K562 (cell line): Measurements from ENCODE around the gene RNU6-9. TPM values are rescaled to one million over a fixed set of nuclear protein-coding genes. Genes with fewer than 3 reads are reported as not detected.

Source experiments
- ARID1B ChIP-seq: fragments of 450-650 bp; IDR thresholded peaks from 2 replicates; pipeline ENCODE4 v1.6.1; 2016; ENCODE audit warnings: antibody characterized with exemption, mild to moderate bottlenecking, inconsistent platforms
- CHD4 ChIP-seq: fragments of 200-600 bp; sonication (generic); IDR thresholded peaks from 3 replicates; pipeline ENCODE4 v1.6.1; 2012; ENCODE audit warnings: low read depth, mild to moderate bottlenecking, mixed read lengths, low read length, inconsistent platforms; ENCODE audit not compliant: insufficient read depth, insufficient replicate concordance, poor library complexity, severe bottlenecking
- ETS2 ChIP-seq: IDR thresholded peaks from 2 replicates; pipeline ENCODE4 v1.6.1; 2016; ENCODE audit warnings: borderline replicate concordance, missing genetic modification characterization, mild to moderate bottlenecking, moderate library complexity, missing compliant biosample characterization; ENCODE audit not compliant: poor library complexity, severe bottlenecking
- FOXK1 ChIP-seq: sonication (generic); formaldehyde crosslinking; IDR thresholded peaks from 2 replicates; pipeline ENCODE4 v1.8.0; 2022; ENCODE audit warnings: missing genetic modification reagents, mild to moderate bottlenecking, borderline replicate concordance
- JUND ChIP-seq, 2 experiments: IDR thresholded peaks; 2 replicates in 1 of 2; 3 replicates in 1 of 2; pipeline ENCODE4 v1.6.1; 2011; ENCODE audit warnings: borderline replicate concordance in 2 of 2, low read depth in 2 of 2, low read length in 2 of 2, improper control_type of control experiment in 1 of 2, missing biosample characterization in 1 of 2, missing genetic modification characterization in 1 of 2, missing genetic modification reagents in 1 of 2
- KDM1A ChIP-seq, 2 experiments: fragments of 450-650 bp; IDR thresholded peaks; 2 replicates each; pipeline ENCODE4 v1.6.1; 2016; ENCODE audit warnings: mild to moderate bottlenecking in 2 of 2
- MAZ ChIP-seq, 2 experiments: fragments of 450-650 bp in 1 of 2; sonication (generic) in 1 of 2; formaldehyde crosslinking; IDR thresholded peaks in 1 of 2; conservative IDR thresholded peaks in 1 of 2; 2 replicates each; pipeline versions ENCODE4 v1.4.0 to v1.5.0; 2020; ENCODE audit warnings: mild to moderate bottlenecking in 1 of 2, missing genetic modification reagents in 1 of 2
- PML ChIP-seq: IDR thresholded peaks from 2 replicates; pipeline ENCODE4 v1.6.1; 2012; ENCODE audit warnings: low read length, inconsistent platforms
- PPARD ChIP-seq: fragments of 250-450 bp; sonication (Bioruptor Pico); IDR thresholded peaks from 2 replicates; pipeline ENCODE4 v1.8.0; 2022; ENCODE audit warnings: inconsistent platforms, mild to moderate bottlenecking, moderate library complexity
- SMARCB1 ChIP-seq: IDR thresholded peaks from 2 replicates; pipeline ENCODE4 v1.6.1; 2011; ENCODE audit warnings: improper control_type of control experiment, low read depth; ENCODE audit not compliant: insufficient read length
- SREBF1 ChIP-seq: fragments of 150-350 bp; IDR thresholded peaks from 2 replicates; pipeline ENCODE4 v1.6.1; 2014; ENCODE audit warnings: antibody characterized with exemption, low read depth, low read length, borderline replicate concordance
- STAT5A ChIP-seq: IDR thresholded peaks from 2 replicates; pipeline ENCODE4 v1.6.1; 2012; ENCODE audit warnings: low read length, inconsistent platforms, borderline replicate concordance
- ZBED1 ChIP-seq: IDR thresholded peaks from 2 replicates; pipeline ENCODE4 v1.6.1; 2014
- ZFP36 ChIP-seq: fragments of 150-350 bp; IDR thresholded peaks from 2 replicates; pipeline ENCODE4 v1.6.1; 2018; ENCODE audit warnings: low read length, low read depth; ENCODE audit not compliant: partially characterized antibody
- ZKSCAN8 ChIP-seq: fragments of 200-800 bp; sonication (Bioruptor generic); IDR thresholded peaks from 2 replicates; pipeline ENCODE4 v1.6.1; 2016; ENCODE audit warnings: missing genetic modification characterization, missing compliant biosample characterization
- ZNF165 ChIP-seq: fragments of 250-450 bp; sonication (Bioruptor Pico); IDR thresholded peaks from 2 replicates; pipeline ENCODE4 v1.4.0; 2020; ENCODE audit warnings: borderline replicate concordance
- ZNF217 ChIP-seq: sonication (generic); formaldehyde crosslinking; IDR thresholded peaks from 2 replicates; pipeline ENCODE4 v1.8.0; 2022; ENCODE audit warnings: mild to moderate bottlenecking, missing genetic modification reagents
- ZNF3 ChIP-seq: fragments of 250-450 bp; sonication (Bioruptor Pico); IDR thresholded peaks from 2 replicates; pipeline ENCODE4 v1.5.0; 2021; ENCODE audit warnings: mild to moderate bottlenecking, moderate library complexity
- ZNF324 ChIP-seq: fragments of 250-450 bp; sonication (Bioruptor Pico); IDR thresholded peaks from 2 replicates; pipeline ENCODE4 v1.4.0; 2020; ENCODE audit warnings: mild to moderate bottlenecking
- ZNF57 ChIP-seq: fragments of 450-650 bp; formaldehyde crosslinking; IDR thresholded peaks from 2 replicates; pipeline ENCODE4 v1.4.0; 2020; ENCODE audit warnings: mild to moderate bottlenecking, moderate library complexity
- polyA plus RNA-seq, 8 experiments: library from polyadenylated mRNA; depleted of rRNA in 4 of 8; stranded (reverse) in 5 of 8; unstranded in 3 of 8; fragments of >200 nt; fragmentation: Nextera tagmentation in 2 of 8; fragmentation: Illumina TruSeq in 1 of 8; extraction: Ambion mirVana in 2 of 8; extraction: Trizol in 1 of 8; gene quantifications; 2 replicates each; pipeline versions ENCODE4 v1.2.1 to v1.2.3, GENCODE V29; 2011 to 2014; ENCODE audit warnings: inconsistent platforms in 1 of 8, missing spikeins in 1 of 8
- total RNA-seq, 7 experiments: library from RNA; depleted of rRNA in 6 of 7; stranded (reverse); fragments of >200 nt in 6 of 7; fragmentation: Illumina TruSeq in 2 of 7; extraction: Trizol in 2 of 7; gene quantifications; 2 replicates each; pipeline versions ENCODE4 v1.2.1 to v1.2.3, GENCODE V29; 2011 to 2021; ENCODE audit warnings: low replicate concordance in 1 of 7
- TF ChIP-seq, protein P1 (sequence below): fragments of 450-650 bp; formaldehyde crosslinking; IDR thresholded peaks from 2 replicates; pipeline ENCODE4 v1.4.0; 2022; ENCODE audit warnings: mild to moderate bottlenecking, moderate library complexity
- TF ChIP-seq, protein P2 (sequence below): sonication (generic); formaldehyde crosslinking; IDR thresholded peaks from 2 replicates; pipeline ENCODE4 v1.8.0; 2022; ENCODE audit warnings: missing genetic modification reagents, mild to moderate bottlenecking, moderate library complexity, borderline replicate concordance

RNU6-9 gene
- total and polyA plus RNA-seq, 9 of the 15 experiments (the other 6 are each of a cell fraction or from before 2014, with no cell fraction given), result not detected

DNA sequence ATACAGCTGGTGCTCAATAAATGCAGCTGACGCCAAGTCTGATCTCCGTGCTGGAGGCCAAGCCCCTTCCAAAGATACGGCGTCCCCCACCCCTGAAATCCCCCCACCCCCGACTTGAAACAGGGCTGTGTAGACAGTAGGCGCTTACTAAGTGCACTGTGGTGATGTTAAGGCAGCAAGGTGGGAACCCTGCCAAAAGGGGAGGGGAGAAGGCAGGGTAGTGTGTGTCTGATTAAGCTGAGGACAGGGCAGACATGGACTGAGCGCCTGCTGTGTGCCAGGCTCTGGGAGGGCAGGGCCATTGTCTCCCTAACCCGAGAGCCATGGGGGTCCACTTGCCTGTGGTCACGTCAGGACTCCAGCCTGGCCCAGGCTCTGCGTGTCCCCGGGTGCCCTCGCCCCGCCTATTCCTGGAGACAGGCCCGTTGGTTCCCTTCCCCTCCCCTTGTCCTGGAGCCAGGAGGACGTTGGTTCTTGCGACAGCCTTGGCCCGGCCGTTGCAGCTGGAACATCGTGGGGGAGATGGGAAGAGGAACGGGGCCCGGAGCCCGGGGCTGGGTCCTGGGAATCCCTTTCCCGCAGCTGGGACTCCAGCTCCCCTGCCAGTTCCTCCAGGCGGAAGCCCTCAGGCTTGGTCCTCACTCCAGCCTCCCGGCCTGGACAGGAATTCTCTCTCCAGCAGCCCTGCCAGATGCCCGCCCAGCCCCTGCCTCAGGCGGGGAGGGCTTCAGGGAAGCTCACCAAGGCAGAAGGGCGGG, 42.9 kb upstream of the RNU6-9 start (continued):
- TF ChIP-seq, protein P1, sequence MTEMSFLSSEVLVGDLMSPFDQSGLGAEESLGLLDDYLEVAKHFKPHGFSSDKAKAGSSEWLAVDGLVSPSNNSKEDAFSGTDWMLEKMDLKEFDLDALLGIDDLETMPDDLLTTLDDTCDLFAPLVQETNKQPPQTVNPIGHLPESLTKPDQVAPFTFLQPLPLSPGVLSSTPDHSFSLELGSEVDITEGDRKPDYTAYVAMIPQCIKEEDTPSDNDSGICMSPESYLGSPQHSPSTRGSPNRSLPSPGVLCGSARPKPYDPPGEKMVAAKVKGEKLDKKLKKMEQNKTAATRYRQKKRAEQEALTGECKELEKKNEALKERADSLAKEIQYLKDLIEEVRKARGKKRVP (CRISPR knock-in tag), result no peak
- TF ChIP-seq ZFP36 (peak; percentile 73), ARID1B (0 out of 2 replicates have a peak, but pooled peaks have one; percentile 9), JUND (IDR thresholded peaks at IDR 0.05; ENCODE audit: borderline replicate concordance, low read depth, low read length) (no peak), JUND (tag; IDR thresholded peaks at IDR 0.05; ENCODE audit: borderline replicate concordance, low read depth, low read length) (no peak), SMARCB1 (no peak), ETS2 (tag) (no peak), ZNF57 (CRISPR knock-in tag) (no peak), ZNF3 (no peak), PPARD (CRISPR knock-in tag) (no peak), PML (no peak), MAZ (CRISPR knock-in tag; conservative IDR thresholded peaks at IDR 0.05 in 1 of 2, IDR thresholded peaks at IDR 0.05 in 1 of 2) (no peak), CHD4 (no peak), ZKSCAN8 (peak; percentile 100), FOXK1 (CRISPR knock-in tag) (no peak), ZBED1 (no peak), KDM1A (IDR thresholded peaks at IDR 0.05) (peak in 1 of 2 experiments; percentile 62; a peak in 2 of 4 replicates), ZNF165 (no peak), ZNF217 (no peak), STAT5A (no peak), ZNF324 (CRISPR knock-in tag) (no peak), SREBF1 (no peak)
- TF ChIP-seq, protein P2, sequence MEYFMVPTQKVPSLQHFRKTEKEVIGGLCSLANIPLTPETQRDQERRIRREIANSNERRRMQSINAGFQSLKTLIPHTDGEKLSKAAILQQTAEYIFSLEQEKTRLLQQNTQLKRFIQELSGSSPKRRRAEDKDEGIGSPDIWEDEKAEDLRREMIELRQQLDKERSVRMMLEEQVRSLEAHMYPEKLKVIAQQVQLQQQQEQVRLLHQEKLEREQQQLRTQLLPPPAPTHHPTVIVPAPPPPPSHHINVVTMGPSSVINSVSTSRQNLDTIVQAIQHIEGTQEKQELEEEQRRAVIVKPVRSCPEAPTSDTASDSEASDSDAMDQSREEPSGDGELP, result peak; percentile 56
